Measurements from ENCODE around the gene PDGFC.
A peak's percentile ranks its signal among the peaks of the same experiment; 100 is the strongest.

Gene PDGFC

DNA sequence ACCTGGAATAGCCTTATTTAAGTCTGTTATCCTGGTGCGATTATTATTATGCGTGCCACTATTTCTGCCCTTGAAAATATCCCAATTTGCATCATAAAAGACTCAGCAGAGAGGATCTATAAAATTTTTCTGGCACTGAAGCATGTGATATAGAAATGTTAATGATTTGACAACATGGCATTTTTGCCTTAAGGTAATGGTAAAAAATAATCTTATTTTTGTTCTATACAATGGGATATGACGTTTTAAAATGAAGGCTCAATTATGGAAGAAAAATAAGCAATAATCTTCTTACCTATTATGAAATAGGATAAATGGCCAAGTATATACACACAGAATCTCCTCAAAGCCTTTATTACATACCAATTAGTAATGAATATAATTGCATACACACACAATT, 113.5 kb downstream of the PDGFC start:
- TF ChIP-seq, protein P1, sequence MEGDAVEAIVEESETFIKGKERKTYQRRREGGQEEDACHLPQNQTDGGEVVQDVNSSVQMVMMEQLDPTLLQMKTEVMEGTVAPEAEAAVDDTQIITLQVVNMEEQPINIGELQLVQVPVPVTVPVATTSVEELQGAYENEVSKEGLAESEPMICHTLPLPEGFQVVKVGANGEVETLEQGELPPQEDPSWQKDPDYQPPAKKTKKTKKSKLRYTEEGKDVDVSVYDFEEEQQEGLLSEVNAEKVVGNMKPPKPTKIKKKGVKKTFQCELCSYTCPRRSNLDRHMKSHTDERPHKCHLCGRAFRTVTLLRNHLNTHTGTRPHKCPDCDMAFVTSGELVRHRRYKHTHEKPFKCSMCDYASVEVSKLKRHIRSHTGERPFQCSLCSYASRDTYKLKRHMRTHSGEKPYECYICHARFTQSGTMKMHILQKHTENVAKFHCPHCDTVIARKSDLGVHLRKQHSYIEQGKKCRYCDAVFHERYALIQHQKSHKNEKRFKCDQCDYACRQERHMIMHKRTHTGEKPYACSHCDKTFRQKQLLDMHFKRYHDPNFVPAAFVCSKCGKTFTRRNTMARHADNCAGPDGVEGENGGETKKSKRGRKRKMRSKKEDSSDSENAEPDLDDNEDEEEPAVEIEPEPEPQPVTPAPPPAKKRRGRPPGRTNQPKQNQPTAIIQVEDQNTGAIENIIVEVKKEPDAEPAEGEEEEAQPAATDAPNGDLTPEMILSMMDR (conservative IDR thresholded peaks at IDR 0.05; ENCODE audit: low read depth) = no peak
- ChIA-PET POLR2A (ENCODE audit: low non-redundant PET) (no interaction called here), CTCF (no interaction called here)
- no peak for DNase-seq (ENCODE audit: low spot score)
- H3K27ac ChIP-seq = no peak overlapping the region

- H3K27ac ChIP-seq = no peak overlapping the region
- DNase-seq (ENCODE audit: low spot score) = no peak
- CTCF ChIA-PET = no interaction called here
- TF ChIP-seq, protein P1 (conservative IDR thresholded peaks at IDR 0.05; ENCODE audit: low read depth) = no peak
- POLR2A ChIA-PET (ENCODE audit: low non-redundant PET) = no interaction called here
Measured at GRCh38 chr4:156838761-156839160, 132.8 kb downstream of the PDGFC start.

GRCh38 chr4:156837625-156838345, 133.8 kb downstream of the PDGFC start:
- H3K27ac ChIP-seq = no peak overlapping the region
- POLR2A ChIA-PET (ENCODE audit: low non-redundant PET) = no interaction called here
- TF ChIP-seq, protein P1 (conservative IDR thresholded peaks at IDR 0.05; ENCODE audit: low read depth) = no peak
- CTCF ChIA-PET = no interaction called here
- DNase-seq (ENCODE audit: low spot score) = no peak

- POLR2A ChIA-PET (ENCODE audit: low non-redundant PET) = no interaction called here
- CTCF ChIA-PET = no interaction called here
Measured at GRCh38 chr4:156832886-156833285, 138.7 kb downstream of the PDGFC start.

GRCh38 chr4:156830351-156830750, 141.2 kb downstream of the PDGFC start:
- no peak overlapping the region for H3K27ac ChIP-seq
- DNase-seq (ENCODE audit: low spot score) = no peak
- ChIA-PET CTCF (no interaction called here), POLR2A (ENCODE audit: low non-redundant PET) (no interaction called here)
- TF ChIP-seq, protein P1 (conservative IDR thresholded peaks at IDR 0.05; ENCODE audit: low read depth) = no peak

More at GRCh38 chr4:156832886-156833285, 138.7 kb downstream of the PDGFC start:
- no peak for DNase-seq (ENCODE audit: low spot score)
- no peak overlapping the region for H3K27ac ChIP-seq
- TF ChIP-seq, protein P1 (conservative IDR thresholded peaks at IDR 0.05; ENCODE audit: low read depth) = no peak

- ChIA-PET POLR2A (ENCODE audit: low non-redundant PET) (no interaction called here), CTCF (no interaction called here)
- no peak overlapping the region for H3K27ac ChIP-seq
- DNase-seq (ENCODE audit: low spot score) = peak; percentile 8
- TF ChIP-seq, protein P1 (conservative IDR thresholded peaks at IDR 0.05; ENCODE audit: low read depth) = no peak
Measured at GRCh38 chr4:156829201-156829873, 142.3 kb downstream of the PDGFC start.

Measured in RWPE1 (cell line).